H54 (cell line): Measurements from ENCODE around the gene BSN.

Experiments used
- DNase-seq: peaks from one replicate; pipeline ENCODE4 v3.0.0; 2011; ENCODE audit warnings: low spot score, mixed read lengths; ENCODE audit not compliant: insufficient read length
- FAIRE-seq: peaks from 3 replicates; lab custom pipeline; 2011; peaks lifted over from hg19 to GRCh38; lab: Jason Lieb, UNC
- POLR2A ChIP-seq: IDR thresholded peaks from 2 replicates; pipeline ENCODE4 v1.6.1; 2011; ENCODE audit warnings: low read depth, mild to moderate bottlenecking, low read length

The BSN gene

DNA sequence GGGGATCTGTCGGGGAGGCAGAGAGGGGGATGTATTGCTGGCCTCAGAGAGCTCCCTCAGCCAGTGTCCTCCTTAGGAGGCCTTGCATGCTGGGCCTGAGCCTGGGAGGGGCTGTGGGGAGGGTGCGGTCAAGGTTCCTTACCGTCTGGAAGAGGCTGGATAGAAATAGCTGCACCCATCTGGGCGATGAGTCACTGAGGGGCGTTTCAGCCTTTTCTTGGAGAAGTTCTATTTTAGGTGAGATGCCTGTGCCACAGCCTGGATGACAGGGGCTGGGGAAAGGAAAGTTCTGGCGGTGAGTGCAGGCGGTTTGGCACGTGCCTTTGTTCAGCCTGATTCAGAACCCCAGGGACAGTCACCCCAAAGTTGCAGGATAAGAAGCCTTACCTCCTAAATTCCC is 84.2 kb downstream of the BSN start:
- DNase-seq: peak; percentile 77
- peak; percentile 91 for FAIRE-seq
- peak; percentile 17; the same call in 1 of the 2 replicates for TF ChIP-seq POLR2A

DNA sequence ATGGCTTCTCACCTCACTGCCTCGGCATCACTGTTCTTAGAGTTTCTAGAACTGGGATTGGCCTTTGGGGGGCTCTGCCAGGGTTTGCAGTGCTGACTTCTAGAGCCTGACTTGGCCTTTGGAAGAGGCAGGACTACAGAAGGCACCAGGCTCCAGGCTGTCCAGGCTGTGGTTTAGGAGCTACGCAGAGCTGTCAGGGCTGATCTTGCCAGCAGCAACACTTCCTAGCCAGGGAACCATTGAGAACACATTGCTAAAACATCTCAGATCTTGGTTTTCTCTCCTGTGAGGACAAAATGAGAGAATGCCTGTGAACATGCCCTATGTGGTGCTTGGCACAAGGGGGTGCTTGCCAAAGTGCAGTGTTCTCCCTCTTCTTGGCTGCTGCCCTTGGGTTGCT is 85.3 kb downstream of the BSN start:
- DNase-seq: no peak
- no peak for FAIRE-seq
- TF ChIP-seq POLR2A: no peak

DNA sequence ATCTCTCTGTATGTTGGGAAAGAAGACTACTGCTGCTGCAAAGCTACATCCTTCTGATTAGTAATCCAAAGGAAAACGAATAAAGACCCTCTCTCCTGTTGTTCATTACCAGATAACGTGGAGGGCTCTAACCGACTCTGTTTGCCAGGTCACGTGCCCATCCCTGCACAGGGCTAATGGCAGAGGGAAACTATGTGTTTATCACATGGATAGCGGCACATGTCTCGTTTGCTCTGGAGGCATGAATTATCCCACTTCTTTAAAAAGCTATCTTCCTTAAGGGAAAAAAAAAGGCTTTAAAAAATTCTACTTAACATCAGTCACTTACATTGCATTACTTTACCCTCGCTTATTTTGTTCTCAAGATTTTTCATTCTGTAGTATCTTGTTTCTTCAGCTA is 87.0 kb downstream of the BSN start:
- TF ChIP-seq POLR2A: no peak
- FAIRE-seq (no peak), DNase-seq (no peak)

DNA sequence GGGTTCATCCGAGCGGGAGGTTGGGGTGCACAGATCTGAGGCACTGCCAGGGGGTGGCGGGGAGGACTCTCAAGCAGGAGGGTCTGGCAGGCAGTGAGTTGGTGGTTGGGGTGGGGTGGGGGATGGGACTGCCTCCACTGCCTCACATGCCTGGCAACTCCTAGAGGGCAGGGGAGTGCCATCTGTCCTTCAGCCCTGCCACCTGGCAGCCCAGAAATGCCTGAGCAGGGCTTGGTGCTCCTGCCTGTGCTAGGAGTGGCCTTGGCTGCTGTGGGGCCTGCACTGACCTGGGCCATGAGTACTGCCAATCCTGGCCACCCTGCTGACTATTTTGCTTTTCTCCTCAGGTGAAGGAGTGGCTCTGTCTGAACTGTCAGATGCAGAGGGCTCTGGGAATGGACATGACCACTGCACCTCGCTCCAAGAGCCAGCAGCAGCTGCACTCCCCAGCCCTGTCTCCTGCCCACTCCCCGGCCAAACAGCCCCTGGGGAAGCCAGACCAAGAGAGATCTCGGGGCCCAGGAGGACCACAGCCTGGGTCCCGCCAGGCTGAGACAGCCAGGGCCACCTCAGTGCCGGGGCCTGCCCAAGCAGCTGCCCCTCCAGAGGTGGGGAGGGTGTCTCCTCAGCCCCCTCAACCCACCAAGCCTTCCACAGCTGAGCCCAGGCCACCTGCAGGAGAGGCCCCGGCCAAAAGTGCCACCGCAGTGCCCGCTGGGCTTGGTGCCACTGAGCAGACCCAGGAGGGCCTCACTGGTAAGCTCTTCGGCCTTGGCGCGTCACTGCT is 87.8 kb downstream of the BSN start:
- no peak for TF ChIP-seq POLR2A
- DNase-seq (no peak), FAIRE-seq (no peak)

DNA sequence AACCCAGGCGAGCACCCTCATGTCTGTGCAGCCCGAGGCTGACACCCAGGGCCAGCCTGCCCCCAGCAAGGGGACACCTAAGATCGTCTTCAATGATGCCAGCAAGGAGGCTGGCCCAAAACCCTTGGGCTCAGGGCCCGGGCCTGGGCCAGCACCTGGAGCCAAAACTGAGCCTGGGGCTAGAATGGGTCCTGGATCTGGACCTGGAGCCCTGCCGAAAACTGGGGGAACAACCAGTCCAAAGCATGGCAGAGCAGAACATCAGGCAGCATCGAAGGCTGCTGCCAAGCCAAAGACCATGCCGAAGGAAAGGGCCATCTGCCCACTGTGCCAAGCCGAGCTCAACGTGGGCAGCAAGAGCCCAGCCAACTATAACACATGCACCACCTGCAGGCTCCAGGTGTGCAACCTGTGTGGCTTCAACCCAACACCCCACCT is 88.5 kb downstream of the BSN start:
- FAIRE-seq: no peak
- DNase-seq: no peak

GRCh38 chr3:49644684-49645083 is 90.4 kb downstream of the BSN start:
- TF ChIP-seq POLR2A: no peak
- FAIRE-seq: no peak
- no peak for DNase-seq

More for the DNA sequence above, 88.5 kb downstream of the BSN start:
- TF ChIP-seq POLR2A: no peak

DNA sequence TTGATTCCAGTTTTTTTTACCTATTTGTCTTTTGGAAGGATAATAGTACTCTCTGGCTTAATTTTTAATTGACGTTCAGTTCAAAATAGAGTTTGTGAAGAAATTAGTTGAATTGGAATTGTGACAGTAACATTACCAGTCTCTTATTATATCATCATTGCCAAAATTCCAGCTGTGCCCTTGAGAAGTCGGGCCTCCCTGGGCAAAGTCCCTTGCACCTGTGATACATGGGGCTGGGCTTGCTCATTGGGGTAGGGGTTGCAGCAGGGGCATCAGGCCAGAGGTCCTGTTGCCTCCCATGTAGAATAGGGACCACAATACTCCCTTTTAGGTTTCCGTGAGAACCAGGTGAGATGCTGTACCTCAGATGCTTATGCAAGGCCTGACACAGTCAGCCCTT is 92.0 kb downstream of the BSN start:
- FAIRE-seq (no peak), DNase-seq (no peak)
- no peak for TF ChIP-seq POLR2A

- DNase-seq (no peak), FAIRE-seq (no peak)
- TF ChIP-seq POLR2A: no peak
Observed at GRCh38 chr3:49647741-49648140, 93.5 kb downstream of the BSN start.

GRCh38 chr3:49648354-49649019 is 94.2 kb downstream of the BSN start:
- TF ChIP-seq POLR2A: no peak
- DNase-seq (no peak), FAIRE-seq (no peak)

- no peak for FAIRE-seq
- TF ChIP-seq POLR2A: no peak
- DNase-seq: no peak
Observed at GRCh38 chr3:49649576-49649975, 95.3 kb downstream of the BSN start.

- no peak for DNase-seq
- FAIRE-seq: no peak
- no peak for TF ChIP-seq POLR2A
Observed at GRCh38 chr3:49650177-49650576, 95.9 kb downstream of the BSN start.

DNA sequence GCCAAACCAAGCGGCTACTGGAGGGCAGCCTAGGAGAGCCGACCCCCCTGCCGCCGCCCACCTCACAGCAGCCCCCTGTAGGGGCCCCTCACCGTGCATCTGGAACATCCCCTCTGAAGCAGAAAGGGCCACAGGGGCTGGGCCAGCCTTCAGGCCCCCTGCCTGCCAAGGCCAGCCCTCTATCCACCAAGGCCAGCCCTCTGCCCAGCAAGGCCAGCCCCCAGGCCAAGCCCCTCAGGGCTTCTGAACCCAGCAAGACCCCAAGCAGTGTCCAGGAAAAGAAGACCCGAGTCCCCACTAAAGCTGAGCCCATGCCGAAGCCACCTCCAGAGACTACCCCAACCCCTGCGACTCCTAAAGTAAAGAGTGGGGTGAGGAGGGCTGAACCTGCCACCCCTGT is 96.4 kb downstream of the BSN start:
- no peak for DNase-seq
- no peak for TF ChIP-seq POLR2A
- no peak for FAIRE-seq

DNA sequence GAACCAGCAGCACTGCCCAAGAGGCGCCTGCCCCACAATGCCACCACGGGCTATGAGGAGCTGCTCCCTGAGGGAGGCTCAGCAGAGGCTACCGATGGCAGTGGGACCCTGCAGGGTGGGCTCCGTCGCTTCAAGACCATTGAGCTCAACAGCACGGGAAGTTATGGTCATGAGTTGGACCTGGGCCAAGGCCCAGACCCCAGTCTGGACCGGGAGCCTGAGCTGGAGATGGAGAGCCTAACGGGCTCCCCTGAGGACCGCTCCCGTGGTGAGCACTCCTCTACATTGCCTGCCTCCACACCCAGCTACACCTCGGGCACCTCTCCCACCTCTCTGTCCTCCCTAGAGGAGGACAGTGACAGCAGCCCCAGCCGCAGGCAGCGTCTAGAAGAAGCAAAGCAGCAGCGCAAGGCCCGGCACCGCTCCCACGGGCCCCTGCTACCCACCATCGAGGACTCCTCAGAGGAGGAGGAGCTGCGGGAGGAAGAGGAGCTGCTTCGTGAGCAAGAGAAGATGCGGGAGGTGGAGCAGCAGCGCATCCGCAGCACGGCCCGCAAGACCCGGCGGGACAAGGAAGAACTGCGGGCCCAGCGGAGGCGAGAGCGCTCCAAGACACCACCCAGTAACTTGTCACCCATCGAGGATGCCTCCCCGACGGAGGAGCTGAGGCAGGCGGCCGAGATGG is 98.1 kb downstream of the BSN start:
- TF ChIP-seq POLR2A: no peak
- DNase-seq (no peak), FAIRE-seq (no peak)

- FAIRE-seq (no peak), DNase-seq (no peak)
- no peak for TF ChIP-seq POLR2A
Observed at GRCh38 chr3:49652903-49653415, 98.7 kb downstream of the BSN start.
